Neutrophil (primary cell): ENCODE results near the gene FGFBP3.

Experiments used
- H3K27ac ChIP-seq: fragments of 200-600 bp; sonication (generic); 2 replicates; pipeline ENCODE4 v1.5.1; 2016; ENCODE audit warnings: mild to moderate bottlenecking, moderate library complexity
- H3K27me3 ChIP-seq: fragments of 200-600 bp; sonication (generic); 2 replicates; pipeline ENCODE4 v1.6.0; 2016; ENCODE audit warnings: mild to moderate bottlenecking
- H3K36me3 ChIP-seq: fragments of 200-600 bp; sonication (generic); 2 replicates; pipeline ENCODE4 v1.5.1; 2017
- H3K4me1 ChIP-seq, 2 experiments: fragments of 200-600 bp in 1 of 2; sonication (generic) in 1 of 2; 1 replicate in 1 of 2; 2 replicates in 1 of 2; pipeline versions ENCODE4 v1.5.1 to v1.6.1; 2013 to 2016; ENCODE audit warnings: low read depth in 1 of 2, low read length in 1 of 2, mild to moderate bottlenecking in 1 of 2, moderate library complexity in 1 of 2; ENCODE audit not compliant: control insufficient read depth in 1 of 2, insufficient read depth in 1 of 2
- H3K4me3 ChIP-seq, 2 experiments: fragments of 200-600 bp in 1 of 2; sonication (generic) in 1 of 2; 1 replicate in 1 of 2; 2 replicates in 1 of 2; pipeline ENCODE4 v1.5.1; 2013 to 2016; ENCODE audit warnings: low read depth in 1 of 2, low read length in 1 of 2, mild to moderate bottlenecking in 1 of 2, moderate library complexity in 1 of 2
- H3K9me3 ChIP-seq: fragments of 200-600 bp; sonication (generic); 2 replicates; pipeline ENCODE4 v1.5.1; 2016
- TF ChIP-seq, protein P1 (sequence below): fragments of 200-600 bp; sonication (generic); IDR thresholded peaks from 2 replicates; pipeline ENCODE4 v1.5.1; 2016; ENCODE audit warnings: antibody characterized with exemption

Gene FGFBP3

DNA sequence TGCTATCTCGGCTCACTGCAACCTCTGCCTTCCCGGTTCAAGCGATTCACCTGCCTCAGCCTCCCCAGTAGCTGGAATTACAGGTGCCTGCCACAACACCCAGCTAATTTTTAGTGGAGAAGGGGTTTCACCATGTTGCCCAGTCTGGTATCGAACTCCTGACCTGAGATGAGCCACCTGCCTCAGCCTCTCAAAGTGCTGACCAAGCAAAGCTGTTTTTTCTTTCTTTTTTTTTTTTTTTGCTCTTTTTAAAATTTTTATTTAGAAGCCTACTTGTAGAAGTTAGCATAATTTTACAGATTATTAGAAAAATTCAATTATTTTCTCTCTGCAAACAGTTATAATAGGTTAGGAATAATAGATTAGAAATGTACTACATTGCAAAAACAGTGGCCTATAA lies 1.2 kb upstream of the FGFBP3 start:
- TF ChIP-seq, protein P1, sequence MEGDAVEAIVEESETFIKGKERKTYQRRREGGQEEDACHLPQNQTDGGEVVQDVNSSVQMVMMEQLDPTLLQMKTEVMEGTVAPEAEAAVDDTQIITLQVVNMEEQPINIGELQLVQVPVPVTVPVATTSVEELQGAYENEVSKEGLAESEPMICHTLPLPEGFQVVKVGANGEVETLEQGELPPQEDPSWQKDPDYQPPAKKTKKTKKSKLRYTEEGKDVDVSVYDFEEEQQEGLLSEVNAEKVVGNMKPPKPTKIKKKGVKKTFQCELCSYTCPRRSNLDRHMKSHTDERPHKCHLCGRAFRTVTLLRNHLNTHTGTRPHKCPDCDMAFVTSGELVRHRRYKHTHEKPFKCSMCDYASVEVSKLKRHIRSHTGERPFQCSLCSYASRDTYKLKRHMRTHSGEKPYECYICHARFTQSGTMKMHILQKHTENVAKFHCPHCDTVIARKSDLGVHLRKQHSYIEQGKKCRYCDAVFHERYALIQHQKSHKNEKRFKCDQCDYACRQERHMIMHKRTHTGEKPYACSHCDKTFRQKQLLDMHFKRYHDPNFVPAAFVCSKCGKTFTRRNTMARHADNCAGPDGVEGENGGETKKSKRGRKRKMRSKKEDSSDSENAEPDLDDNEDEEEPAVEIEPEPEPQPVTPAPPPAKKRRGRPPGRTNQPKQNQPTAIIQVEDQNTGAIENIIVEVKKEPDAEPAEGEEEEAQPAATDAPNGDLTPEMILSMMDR, result no peak
- Histone ChIP-seq H3K27ac (no peak overlapping the region), H3K4me1 (peaks cover 16 to 18% of the 10 kb centered on the region in 2 experiments)

DNA sequence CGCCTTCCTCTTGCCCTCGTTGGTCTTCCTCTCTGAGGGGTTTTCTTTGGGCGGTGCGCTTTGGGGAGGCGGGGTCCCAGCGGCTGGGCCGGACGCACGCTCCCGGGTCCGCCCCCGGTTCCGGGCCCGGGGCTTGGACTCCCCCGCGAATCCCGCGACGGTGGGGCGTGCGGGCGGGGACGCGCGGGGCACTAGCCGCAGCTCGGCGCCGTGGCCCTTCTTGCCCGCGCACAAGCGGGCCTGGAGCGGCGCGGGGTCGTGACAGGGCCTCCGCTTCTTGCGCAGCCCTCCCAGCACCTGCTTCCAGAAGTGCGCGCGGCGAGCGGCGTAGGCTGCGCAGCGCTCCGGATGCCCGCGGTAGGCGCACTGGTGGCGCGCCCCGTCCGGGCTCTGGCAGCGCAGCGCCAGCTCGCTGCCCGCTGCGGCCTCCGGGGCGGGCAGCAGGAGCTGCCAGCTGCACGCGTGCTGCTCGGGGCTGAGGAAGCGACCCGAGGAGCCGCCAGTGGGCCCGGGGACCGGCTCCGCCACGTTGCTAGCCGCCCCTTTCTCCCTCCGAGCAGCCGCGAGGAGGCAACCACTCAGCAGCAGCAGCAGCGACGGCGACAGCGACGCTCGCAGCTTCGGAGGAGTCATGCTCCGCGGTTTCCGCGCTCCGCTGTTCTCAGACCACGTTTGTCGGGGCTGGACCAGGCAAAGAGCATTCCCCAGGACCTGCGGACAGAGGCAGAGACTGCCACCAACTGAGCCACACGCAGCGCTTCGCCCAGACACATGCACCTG lies 759 bp downstream of the FGFBP3 start:
- H3K27ac ChIP-seq, result no peak overlapping the region
- H3K9me3 ChIP-seq, result no peaks in the 10 kb centered on the region
- H3K27me3 ChIP-seq, result peaks cover 38% of the 10 kb centered on the region
- peak overlapping the region; percentile 60 for H3K4me3 ChIP-seq
- peaks cover 16 to 18% of the 10 kb centered on the region in 2 experiments for H3K4me1 ChIP-seq
- H3K36me3 ChIP-seq, result no peaks in the 10 kb centered on the region
- TF ChIP-seq, protein P1, result no peak

More for the DNA sequence above, 1.2 kb upstream of the FGFBP3 start:
- H3K4me3 ChIP-seq, result no peak overlapping the region
- peaks cover 57% of the 10 kb centered on the region for H3K27me3 ChIP-seq
- no peaks in the 10 kb centered on the region for H3K36me3 ChIP-seq
- H3K9me3 ChIP-seq, result no peaks in the 10 kb centered on the region

DNA sequence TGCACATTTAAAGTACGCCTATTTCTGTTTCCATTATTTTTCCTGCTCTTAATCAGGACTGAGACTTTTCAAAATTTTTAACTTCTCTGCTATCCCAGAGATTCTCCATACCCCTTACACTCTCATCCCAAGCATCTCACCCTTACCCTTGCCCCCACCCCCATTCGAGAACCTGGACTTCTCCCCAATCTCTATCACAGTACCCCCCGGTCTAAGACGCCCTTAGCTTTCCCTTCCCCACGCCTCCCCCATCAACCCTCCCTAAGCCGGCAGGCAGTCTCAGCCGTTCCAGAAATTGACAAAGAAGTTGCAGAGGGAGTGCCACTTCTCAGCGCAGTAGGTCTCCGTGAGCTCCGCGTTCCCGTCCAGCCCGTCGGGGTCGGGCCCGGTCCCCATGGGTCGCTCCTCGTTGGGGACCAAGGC lies 1.4 kb downstream of the FGFBP3 start:
- TF ChIP-seq, protein P1, result no peak

DNA sequence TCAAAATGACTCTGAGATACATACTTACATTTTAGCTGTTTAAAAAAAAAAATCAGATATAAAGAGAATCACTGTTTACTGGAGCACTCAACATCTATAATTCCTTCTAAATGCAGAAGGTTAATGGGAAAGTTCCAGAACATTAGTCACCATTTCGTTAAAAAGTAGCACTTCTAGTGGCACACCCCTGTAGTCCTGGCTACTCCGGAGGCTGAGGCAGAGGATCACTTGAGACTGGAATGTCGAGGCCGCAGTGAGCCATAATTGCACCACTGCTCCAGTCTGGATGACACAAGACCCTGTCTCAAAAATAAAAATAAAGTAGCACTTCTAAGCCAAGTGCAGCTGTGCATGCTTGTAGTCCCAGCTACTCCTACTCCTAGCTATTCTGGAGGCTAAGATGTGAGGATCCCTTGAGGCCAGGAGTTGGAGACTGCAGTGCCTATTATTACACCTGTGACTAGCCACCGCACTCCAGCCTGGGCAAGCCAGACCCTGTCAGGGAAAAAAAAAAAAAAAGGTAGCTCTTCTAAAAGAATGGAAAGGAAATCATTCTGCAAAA lies 2.2 kb downstream of the FGFBP3 start:
- H3K9me3 ChIP-seq, result no peaks in the 10 kb centered on the region
- no peaks in the 10 kb centered on the region for H3K36me3 ChIP-seq
- H3K27ac ChIP-seq, result no peak overlapping the region
- H3K4me1 ChIP-seq, result peaks cover 21 to 22% of the 10 kb centered on the region in 2 experiments
- H3K4me3 ChIP-seq, result no peak overlapping the region
- TF ChIP-seq, protein P1, result no peak
- H3K27me3 ChIP-seq, result peaks cover 33% of the 10 kb centered on the region

More for the DNA sequence above, 1.4 kb downstream of the FGFBP3 start:
- Histone ChIP-seq H3K36me3 (no peaks in the 10 kb centered on the region), H3K27me3 (peaks cover 33% of the 10 kb centered on the region), H3K27ac (no peak overlapping the region), H3K4me3 (peak overlapping the region; percentile 60), H3K9me3 (no peaks in the 10 kb centered on the region), H3K4me1 (peaks cover 16 to 18% of the 10 kb centered on the region in 2 experiments)

DNA sequence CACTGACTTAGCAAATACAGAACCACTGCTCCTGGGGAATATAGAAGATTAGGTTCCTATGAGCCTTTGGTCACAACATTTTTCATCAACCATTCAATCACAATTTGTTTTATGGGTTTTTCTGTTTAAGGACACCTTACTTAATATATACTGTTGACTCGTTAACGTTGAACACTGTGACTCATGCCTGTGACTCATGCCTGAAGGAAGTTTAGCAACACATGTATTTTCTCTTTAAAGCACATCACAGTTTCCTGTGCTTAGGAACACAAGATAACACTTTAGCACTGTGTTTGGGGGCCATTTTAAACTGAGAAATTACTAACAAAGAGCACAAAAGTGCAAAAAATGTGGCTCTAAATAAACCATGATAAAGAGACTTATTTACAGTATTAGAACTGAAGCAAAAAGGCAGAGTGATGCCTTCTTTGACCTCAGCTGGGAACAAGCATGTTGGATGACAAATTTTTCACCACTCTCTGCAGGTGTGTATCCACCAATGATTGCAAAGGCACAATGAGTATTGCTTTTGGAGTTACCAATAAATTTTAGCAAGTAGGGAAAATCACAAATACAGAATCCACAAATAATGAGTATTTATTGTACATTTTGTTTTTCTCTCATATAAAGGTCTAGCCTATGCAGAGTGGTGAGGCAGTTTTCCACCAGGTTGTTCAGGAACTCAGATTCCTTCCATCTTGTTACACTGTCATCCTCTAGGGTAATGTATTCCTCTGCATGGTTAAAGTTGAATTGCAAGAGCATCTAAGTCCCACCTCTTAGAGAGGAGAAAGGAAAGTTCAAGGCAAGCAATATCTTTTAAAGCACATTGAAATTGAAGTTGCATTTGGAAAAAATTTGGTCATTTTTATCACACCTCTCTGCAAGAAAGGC lies 7.3 kb downstream of the FGFBP3 start:
- TF ChIP-seq, protein P1, result no peak
- peak overlapping the region; percentile 40 for H3K27ac ChIP-seq

More for the DNA sequence above, 7.3 kb downstream of the FGFBP3 start:
- no peak overlapping the region for H3K4me3 ChIP-seq
- H3K27me3 ChIP-seq, result no peaks in the 10 kb centered on the region
- H3K4me1 ChIP-seq, result peaks cover 9 to 12% of the 10 kb centered on the region in 2 experiments
- H3K36me3 ChIP-seq, result no peaks in the 10 kb centered on the region
- no peaks in the 10 kb centered on the region for H3K9me3 ChIP-seq
